ENCODE data around the gene JAM3. TPM values are rescaled to one million over a fixed set of nuclear protein-coding genes. Genes with fewer than 3 reads are reported as not detected.

Gene JAM3
- total RNA-seq, 1 experiment from 2014 or later = 45.4 TPM

DNA sequence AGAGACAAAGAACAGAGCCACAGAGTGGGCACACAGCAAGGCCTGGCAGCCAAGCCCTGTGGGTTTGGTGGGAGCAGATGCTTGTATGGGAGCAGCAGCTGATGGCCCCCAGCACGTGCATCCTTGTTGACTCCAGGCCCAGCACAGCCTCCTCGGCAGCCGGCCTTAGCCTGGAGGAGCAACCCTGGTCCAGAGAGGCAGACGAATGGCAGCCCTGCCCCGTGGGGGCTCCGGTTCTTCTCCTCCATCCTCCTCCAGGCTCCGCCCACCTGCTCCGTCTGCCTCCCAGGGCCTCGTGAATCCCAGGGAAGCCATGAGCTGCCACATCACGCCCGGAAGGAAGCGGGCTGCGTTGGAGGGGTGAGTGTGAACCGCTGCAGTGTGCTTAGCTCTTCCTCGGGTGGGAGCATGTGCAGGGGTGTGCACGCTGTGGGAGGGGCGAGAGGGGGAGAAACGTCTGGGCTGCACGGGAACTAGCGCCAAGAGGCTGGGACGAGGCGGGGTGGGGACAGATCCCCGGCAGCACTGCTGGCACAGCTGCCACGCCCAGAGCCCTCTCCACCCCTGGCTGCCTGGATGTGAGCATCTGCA lies 36.3 kb upstream of the JAM3 start:
- ATAC-seq (no peak), DNase-seq (ENCODE audit: low read depth, low spot score) (no peak)
- POLR2A ChIA-PET = no interaction called here
- Histone ChIP-seq H3K4me3 (ENCODE audit: low read depth in 2 of 2, low read length in 2 of 2) (no peak overlapping the region), H3K4me1 (ENCODE audit: control insufficient read depth, insufficient read depth, low read length) (peaks cover 12% of the 10 kb centered on the region), H3K27ac (ENCODE audit: low read length) (no peak overlapping the region), H3K27me3 (ENCODE audit: control insufficient read depth, insufficient read depth, low read length) (0 out of 2 replicates have a peak, but pooled peaks cover 3% of the 10 kb centered on the region), H3K36me3 (ENCODE audit: control insufficient read depth, insufficient read depth, low read length) (no peaks in the 10 kb centered on the region), H3K9me3 (ENCODE audit: control insufficient read depth, insufficient read depth, low read depth, low read length) (no peaks in the 10 kb centered on the region)
- in situ Hi-C loops (cut with HindIII; ENCODE audit: low pct_unique_long_range_greater_than_20kb, low sequenced_read_pairs) = no loop called here
- intact Hi-C loops (cut with micrococcal nuclease; ENCODE audit: unreplicated experiment) = no loop called here
- TF ChIP-seq, protein P1, sequence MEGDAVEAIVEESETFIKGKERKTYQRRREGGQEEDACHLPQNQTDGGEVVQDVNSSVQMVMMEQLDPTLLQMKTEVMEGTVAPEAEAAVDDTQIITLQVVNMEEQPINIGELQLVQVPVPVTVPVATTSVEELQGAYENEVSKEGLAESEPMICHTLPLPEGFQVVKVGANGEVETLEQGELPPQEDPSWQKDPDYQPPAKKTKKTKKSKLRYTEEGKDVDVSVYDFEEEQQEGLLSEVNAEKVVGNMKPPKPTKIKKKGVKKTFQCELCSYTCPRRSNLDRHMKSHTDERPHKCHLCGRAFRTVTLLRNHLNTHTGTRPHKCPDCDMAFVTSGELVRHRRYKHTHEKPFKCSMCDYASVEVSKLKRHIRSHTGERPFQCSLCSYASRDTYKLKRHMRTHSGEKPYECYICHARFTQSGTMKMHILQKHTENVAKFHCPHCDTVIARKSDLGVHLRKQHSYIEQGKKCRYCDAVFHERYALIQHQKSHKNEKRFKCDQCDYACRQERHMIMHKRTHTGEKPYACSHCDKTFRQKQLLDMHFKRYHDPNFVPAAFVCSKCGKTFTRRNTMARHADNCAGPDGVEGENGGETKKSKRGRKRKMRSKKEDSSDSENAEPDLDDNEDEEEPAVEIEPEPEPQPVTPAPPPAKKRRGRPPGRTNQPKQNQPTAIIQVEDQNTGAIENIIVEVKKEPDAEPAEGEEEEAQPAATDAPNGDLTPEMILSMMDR (IDR thresholded peaks at IDR 0.05) = no peak
- TF ChIP-seq TCF7L2 (IDR thresholded peaks at IDR 0.05; ENCODE audit: low read depth, low read length) (no peak), POLR2AphosphoS5 (IDR thresholded peaks at IDR 0.05; ENCODE audit: low read depth, low read length) (no peak), REST (IDR thresholded peaks at IDR 0.05; ENCODE audit: insufficient read depth in 1 of 2, low read depth in 2 of 2, low read length in 1 of 2) (no peak), SIN3A (IDR thresholded peaks at IDR 0.05; ENCODE audit: borderline replicate concordance, insufficient read depth, low read depth, low read length) (no peak)
- CTCF ChIA-PET = no interaction called here
- no TSS peak for BruUV-seq (replicated peaks)

- DNase-seq (ENCODE audit: low read depth, low spot score) = no peak
- no TSS peak for BruUV-seq (replicated peaks)
- Histone ChIP-seq H3K27ac (ENCODE audit: low read length) (no peak overlapping the region), H3K36me3 (ENCODE audit: control insufficient read depth, insufficient read depth, low read length) (no peaks in the 10 kb centered on the region), H3K27me3 (ENCODE audit: control insufficient read depth, insufficient read depth, low read length) (0 out of 2 replicates have a peak, but pooled peaks cover 4% of the 10 kb centered on the region), H3K9me3 (ENCODE audit: control insufficient read depth, insufficient read depth, low read depth, low read length) (no peaks in the 10 kb centered on the region), H3K4me1 (ENCODE audit: control insufficient read depth, insufficient read depth, low read length) (peaks cover 18% of the 10 kb centered on the region), H3K4me3 (ENCODE audit: low read depth in 2 of 2, low read length in 2 of 2) (no peak overlapping the region)
- intact Hi-C loops (cut with micrococcal nuclease; ENCODE audit: unreplicated experiment) = no loop called here
- in situ Hi-C loops (cut with HindIII; ENCODE audit: low pct_unique_long_range_greater_than_20kb, low sequenced_read_pairs) = no loop called here
- CTCF ChIA-PET = no interaction called here
- POLR2A ChIA-PET = no interaction called here
- ATAC-seq = no peak
- TF ChIP-seq POLR2AphosphoS5 (IDR thresholded peaks at IDR 0.05; ENCODE audit: low read depth, low read length) (no peak), TCF7L2 (IDR thresholded peaks at IDR 0.05; ENCODE audit: low read depth, low read length) (no peak), REST (IDR thresholded peaks at IDR 0.05; ENCODE audit: insufficient read depth in 1 of 2, low read depth in 2 of 2, low read length in 1 of 2) (no peak), SIN3A (IDR thresholded peaks at IDR 0.05; ENCODE audit: borderline replicate concordance, insufficient read depth, low read depth, low read length) (no peak)
- TF ChIP-seq, protein P1 (IDR thresholded peaks at IDR 0.05) = no peak
Observed at GRCh38 chr11:134033276-134033675, 35.6 kb upstream of the JAM3 start.
